HG03558 (cell line): ENCODE measurements around the gene SERPINB8.
"Not testable (repeated sequence)": the region's sequence is repeated elsewhere in the genome, so short reads cannot be mapped to it uniquely, and the experiment has no call there.

Experiments
- ATAC-seq: cut with Tn5 transposase; IDR thresholded peaks from one replicate; pipeline ENCODE4 v1.9.1; 2021; ENCODE audit warnings: moderate number of reproducible peaks; ENCODE audit not compliant: unreplicated experiment; ENCODE audit errors: extremely low read depth

Gene SERPINB8, protein sequence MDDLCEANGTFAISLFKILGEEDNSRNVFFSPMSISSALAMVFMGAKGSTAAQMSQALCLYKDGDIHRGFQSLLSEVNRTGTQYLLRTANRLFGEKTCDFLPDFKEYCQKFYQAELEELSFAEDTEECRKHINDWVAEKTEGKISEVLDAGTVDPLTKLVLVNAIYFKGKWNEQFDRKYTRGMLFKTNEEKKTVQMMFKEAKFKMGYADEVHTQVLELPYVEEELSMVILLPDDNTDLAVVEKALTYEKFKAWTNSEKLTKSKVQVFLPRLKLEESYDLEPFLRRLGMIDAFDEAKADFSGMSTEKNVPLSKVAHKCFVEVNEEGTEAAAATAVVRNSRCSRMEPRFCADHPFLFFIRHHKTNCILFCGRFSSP

DNA sequence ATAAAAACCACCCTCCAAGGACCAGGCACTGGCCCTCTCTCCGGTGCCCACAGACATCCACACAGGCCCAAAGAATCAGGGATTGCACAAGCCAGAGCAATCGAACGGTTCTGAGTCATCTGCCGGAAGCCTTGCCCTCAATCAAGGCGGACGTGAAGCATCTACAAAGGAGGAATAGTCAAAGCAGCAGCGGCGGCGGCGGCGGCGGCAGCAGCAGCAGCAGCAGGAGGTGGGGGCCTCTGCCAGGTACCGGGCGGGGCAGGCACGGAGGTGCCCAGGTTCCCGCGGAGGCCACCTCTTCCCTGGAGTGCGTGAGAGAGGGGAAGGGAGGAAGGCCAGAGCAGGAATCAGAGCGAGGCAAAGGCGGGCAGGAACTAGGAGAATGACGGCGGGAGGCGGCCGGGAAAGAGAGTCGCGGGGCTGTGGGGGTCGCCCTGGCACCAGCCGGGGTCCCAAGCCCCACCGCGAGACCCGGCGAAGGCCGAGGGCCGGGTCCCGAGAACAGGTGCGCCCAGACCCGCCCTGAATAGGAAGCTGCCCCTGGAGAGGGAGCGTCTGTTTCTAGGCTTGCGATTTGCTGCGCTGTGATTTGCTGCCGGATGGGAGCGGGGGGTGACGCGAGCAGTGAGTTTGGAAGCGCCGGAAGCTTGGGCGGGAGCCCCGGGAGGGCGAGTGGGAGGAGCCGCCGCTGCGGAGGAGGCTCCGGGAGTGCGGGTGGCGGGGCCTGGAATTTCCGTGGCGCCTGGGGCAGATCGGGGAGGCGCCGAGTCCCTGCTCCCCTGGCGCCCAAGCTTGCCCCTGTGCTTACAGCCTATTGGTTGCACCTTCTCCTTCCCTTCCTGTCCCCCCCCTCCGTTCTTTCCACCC is at the start of gene SERPINB8:
SERPINB8 (plus strand) TSS at position 140 of the 867 bp plus-strand sequence. CDS start 8,228 bp downstream, outside the sequence.
- ATAC-seq, result peak; percentile 80

DNA sequence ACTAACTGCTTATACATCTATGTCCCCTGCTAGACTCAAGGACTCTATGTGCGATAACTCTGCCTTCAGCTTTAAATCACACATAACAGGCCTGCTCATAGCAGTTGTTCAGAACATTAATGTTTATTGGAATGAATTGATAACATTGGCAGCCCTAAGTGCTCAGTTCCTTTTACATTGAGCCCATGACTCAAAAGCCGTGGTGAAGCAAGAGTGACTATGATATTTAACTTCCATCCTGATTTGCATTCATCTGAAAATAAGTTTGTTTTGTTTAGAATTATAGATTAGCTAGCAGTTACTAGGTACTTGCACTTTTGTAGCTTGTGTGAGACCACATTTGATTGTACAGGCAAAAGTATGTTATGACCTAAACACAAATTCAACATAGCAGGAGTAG is 47.8 kb upstream of the SERPINB8 start:
- no peak for ATAC-seq

DNA sequence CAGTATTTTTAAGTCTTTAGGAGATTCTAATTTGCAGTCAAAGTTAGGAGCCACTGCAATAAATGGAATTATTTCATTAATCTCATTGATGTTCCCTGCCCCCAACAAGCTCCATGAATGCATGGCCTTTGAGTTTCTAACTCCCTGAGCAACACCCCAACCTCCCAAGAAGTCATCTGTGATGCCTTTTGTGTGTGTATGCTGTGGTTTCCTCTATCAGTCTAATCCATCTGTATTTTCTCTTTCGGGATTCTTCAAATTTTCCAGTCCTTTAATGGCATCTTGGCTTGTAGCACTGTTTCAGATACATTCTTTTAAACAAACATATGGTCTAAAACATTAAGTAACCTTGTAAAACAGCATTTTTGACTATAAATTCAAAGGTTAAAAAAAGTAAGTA is 45.3 kb upstream of the SERPINB8 start:
- ATAC-seq, result no peak

DNA sequence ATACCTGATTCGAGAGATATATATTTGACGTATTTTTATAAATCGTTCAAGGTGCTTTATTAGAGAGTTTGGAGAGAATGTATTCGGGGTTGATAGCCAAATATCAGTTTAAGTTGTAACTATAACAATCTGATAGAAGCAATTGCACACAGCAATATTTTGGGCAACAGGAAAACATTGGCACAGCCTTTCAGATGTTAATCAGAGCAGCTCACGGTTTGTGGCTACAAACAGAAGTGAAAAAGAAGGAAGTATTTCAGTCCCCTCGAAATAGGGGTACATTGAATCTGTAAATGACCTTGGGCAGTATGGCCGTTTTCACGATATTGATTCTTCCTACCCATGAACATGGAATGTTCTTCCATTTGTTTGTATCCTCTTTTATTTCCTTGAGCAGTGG is 41.5 kb upstream of the SERPINB8 start:
- no peak for ATAC-seq

- ATAC-seq, result not testable (repeated sequence)
Observed at GRCh38 chr18:63929369-63929768, 40.5 kb upstream of the SERPINB8 start.

DNA sequence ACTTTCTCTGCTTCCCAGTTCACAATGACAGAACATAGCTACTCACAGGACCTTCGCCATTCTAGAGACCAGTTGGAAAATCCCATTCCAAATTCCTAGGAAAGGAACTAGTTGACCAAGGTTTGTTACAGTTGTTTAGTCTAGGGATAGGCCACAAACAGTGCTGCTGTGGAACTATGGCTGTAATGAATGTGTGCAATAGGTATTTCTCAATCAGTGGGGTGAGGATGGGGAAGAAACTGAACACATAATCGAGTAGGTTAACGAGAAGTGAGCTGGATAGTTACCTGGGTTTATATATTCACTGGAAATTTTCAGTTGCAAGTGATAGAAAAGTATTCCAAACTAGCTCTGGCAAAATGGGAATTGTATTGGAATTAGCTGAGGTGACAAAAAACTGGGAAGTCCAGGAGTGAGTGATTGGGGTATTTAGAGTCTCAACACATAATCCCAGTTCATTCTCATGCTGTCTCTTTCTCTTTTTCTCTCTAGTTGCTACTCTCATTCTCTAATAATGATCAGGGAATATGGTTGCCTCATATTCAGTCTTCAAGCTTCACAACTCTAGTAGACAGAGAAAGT is 39.0 kb upstream of the SERPINB8 start:
- ATAC-seq, result no peak

DNA sequence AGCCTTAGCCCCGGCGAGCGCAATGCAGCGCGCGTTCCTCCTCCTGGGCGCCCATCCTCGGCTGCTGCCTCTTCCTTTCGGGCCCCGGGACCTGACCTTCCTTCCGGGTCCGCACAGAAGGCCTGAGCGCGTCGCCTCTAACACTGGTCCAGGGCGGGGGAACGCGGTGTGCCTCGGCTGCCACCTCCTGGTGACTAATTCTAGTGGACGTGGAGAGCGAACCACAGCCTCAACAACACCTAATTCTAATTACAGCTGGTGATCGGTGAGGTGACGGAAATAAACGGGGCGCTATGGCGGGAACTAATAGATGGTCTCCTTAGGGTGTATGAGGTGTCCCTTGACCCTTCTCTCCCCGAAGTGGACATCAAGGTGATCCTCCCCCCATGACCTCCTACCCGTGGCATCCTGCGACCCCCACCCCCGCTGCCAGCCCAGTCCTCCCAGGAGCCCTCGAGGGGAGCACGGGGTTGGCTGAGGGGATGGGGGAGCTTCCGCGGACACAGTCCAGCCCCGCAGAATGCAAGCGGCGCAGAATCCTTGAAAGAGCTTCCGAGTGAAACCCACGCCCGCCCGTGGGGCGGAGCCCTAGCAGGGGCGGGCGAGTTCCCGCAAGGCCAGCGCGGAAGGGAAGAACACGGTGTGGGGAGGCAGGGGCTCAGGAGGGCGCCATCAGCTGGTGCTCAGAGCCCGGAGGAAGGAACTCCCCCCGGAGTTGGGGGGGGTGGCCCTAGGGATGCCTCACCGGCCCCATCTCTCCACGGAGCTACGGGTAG is 33.5 kb upstream of the SERPINB8 start:
- ATAC-seq, result peak; percentile 93

DNA sequence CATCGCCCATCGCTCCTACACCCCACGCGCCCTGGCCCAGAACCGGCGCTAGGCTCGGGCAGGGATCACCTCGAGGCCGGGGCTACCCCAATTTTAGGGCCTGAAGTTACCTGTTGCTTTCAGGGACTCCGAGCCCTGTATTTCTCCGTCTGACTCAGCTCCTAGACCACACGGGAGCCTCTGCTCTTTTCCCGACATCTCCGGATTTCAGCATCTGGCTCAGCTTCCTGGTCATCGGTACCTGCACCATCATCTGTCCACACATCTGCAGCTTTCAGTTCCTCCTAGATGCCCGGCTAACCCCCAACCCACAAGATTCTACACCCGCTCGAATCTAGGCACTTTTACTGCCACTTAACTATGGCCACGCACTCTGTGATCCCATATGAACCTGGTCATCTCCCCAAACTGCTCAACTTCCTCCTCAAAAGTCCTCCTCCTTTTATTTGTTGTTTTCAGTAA is 32.9 kb upstream of the SERPINB8 start:
- ATAC-seq, result peak; percentile 14

DNA sequence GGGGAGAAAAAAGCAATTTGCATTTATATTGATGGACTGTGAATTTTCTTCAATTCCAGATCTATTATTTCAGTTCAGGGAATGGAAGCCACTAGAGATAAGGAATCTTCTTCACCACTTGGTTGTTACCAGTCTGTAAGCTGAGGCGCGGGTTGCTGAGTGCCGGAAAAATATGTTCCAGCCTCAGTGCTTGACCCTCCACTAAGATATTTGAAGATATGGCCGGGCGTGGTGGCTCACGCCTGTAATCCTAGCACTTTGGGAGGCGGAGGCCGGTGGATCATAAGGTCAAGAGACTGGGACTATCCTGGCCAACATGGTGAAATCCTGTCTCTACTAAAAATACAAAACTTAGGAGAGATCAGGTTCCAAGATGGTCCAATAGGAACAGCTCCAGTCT is 29.9 kb upstream of the SERPINB8 start:
- ATAC-seq, result no peak

DNA sequence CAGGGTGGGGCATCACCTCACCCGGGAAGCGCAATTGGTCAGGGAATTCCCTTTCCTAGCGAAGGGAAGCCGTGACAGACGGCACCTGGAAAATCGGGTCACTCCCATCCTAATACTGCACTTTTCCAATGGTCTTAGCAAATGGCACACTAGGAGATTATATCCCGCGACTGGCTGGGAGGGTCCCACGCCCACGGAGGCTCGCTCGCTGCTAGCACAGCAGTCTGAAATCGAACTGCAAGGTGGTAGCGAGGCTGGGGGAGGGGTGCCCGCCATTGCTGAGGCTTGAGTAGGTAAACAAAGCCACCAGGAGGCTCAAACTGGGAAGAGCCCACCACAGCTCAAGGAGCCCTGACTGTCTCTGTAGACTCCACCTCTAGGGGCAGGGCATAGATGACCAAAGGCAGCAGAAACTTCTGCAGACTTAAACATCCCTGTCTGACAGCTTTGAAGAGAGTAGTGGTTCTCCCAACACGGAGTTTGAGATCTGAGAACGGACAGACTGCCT is 29.3 kb upstream of the SERPINB8 start:
- ATAC-seq, result not testable (repeated sequence)

GRCh38 chr18:63947051-63947790 is 22.7 kb upstream of the SERPINB8 start:
- no peak for ATAC-seq

DNA sequence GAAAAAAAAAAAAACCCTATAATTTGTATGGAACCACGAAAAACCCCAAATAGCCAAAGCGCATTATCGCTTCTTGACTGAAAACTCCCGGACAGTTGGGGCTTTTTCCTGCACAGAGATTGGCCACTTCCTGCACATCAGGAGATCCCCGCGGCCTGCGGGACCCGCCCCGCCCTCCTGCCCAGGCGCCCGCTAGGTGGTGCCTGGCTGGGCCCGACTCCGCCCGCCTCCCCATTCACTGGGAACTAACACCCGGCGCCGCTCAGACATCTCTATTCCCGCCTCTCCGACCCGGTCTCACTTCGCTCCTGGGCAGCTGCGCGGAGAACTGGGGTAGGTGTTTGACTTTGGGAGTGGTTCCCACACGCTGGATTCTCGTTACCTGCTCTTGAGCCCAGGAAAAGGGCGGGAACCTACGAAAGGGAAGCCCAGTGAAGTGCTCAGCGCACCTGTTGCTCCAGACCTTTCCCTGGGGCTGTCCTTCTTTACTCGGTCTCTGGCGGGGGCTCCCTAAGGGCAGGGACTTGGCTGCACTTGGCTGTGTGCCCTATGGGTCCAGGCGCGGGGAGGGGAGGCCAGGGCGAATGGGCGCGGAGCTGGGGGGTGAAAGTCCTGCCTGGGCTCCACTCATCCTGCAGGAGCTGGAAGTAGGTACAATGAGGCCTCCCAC is 20.7 kb upstream of the SERPINB8 start, which contains the start of gene HMSD:
HMSD (plus strand) TSS at position 234 of the 670 bp plus-strand sequence. CDS start 4,155 bp downstream, outside the sequence.
- peak; percentile 51 for ATAC-seq

- peak; percentile 59 for ATAC-seq
Observed at GRCh38 chr18:63951302-63951705, 18.6 kb upstream of the SERPINB8 start.

DNA sequence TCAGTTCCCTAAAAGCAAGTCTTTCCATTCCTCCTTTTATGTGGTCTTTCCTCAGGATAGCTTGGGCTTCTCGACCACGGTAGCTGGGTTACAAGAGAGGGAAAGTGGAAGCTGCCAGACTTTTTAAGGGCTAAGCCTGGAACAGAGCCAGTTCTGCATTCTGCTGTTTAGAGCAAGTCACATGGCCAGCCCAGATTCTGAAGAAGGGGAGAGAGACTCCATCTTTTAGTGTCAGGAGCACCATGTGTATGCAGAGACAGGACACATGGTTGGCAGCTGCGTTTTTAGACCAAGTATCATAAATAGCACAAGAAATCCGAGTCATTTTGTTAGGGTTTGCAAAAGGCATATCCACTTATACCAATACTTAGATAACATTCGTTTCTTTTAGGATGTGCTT is 16.1 kb upstream of the SERPINB8 start:
- ATAC-seq, result no peak

- no peak for ATAC-seq
Observed at GRCh38 chr18:63956755-63957154, 13.1 kb upstream of the SERPINB8 start.

GRCh38 chr18:63960891-63961290 is 9.0 kb upstream of the SERPINB8 start:
- no peak for ATAC-seq

DNA sequence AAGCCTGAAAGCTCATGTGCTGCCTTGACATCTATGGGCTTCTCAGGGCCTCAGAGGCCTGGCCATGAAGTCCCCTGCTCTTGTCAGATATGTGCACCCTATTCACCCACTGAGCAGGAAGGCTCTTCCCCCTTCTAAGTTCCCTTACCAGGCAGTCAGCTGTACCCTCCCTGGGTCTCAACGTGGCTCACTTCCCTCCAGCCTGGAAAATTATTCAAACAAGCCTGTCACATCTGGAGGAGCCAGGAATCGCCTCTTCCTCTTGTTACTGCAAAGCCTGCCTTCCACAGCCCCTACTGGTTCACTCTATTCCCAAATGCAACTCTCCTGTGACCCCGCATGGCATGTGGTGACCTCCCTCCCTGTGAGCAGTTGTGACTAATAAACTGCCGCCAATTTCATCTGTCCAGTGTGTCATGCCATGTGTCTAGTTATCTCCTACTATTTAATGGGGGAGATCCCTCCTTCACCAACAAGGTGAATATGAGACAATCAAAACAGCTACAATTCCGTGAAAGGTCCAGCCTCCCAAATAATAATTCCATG is 8.4 kb upstream of the SERPINB8 start:
- ATAC-seq, result no peak

DNA sequence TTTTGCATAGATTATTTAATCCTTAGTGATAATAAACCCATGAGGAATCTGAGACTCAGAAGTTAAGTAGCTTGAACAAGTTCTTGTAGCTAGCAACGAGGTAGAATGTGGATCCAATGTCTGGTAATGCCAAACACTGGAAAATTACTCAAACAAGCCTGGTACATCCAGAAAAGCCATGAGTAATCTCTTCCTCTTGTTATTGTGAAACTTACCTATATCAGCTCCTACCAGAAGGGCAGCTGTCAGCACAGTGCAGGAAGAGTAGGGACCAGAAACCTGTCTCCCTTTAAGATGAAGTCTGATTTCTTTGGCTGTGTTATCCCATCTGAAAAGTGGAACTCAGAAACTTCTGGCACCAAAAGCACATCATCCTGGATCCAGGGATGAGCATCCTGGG is 7.7 kb upstream of the SERPINB8 start:
- no peak for ATAC-seq
